DND-41 (cell line): ENCODE results near the gene REEP6.

Experiments
- ATAC-seq: fragments of 200-7000 bp; cut with Tn5 transposase; 3 replicates; pipeline ENCODE4 v1.9.1; 2021; ENCODE audit warnings: low read depth; ENCODE audit not compliant: insufficient read depth
- DNase-seq: peaks from one replicate; pipeline ENCODE4 v3.0.0-alpha.2; 2020
- H2AFZ ChIP-seq: 2 replicates; pipeline ENCODE4 v1.6.0; 2012; ENCODE audit warnings: low read depth, low read length
- H3K27ac ChIP-seq: 2 replicates; pipeline ENCODE4 v1.5.1; 2012; ENCODE audit warnings: low read length, inconsistent platforms
- H3K27me3 ChIP-seq: fragments of 200-600 bp; sonication (generic); 2 replicates; pipeline ENCODE4 v1.6.0; 2012; ENCODE audit warnings: low read length, mild to moderate bottlenecking, inconsistent platforms; ENCODE audit not compliant: insufficient read depth, poor library complexity
- H3K36me3 ChIP-seq: 2 replicates; pipeline ENCODE4 v1.5.1; 2012; ENCODE audit warnings: low read length, inconsistent platforms; ENCODE audit not compliant: insufficient read depth
- H3K4me1 ChIP-seq: 2 replicates; pipeline ENCODE4 v1.5.1; 2012; ENCODE audit warnings: mild to moderate bottlenecking, low read length; ENCODE audit not compliant: insufficient read depth
- H3K4me2 ChIP-seq: 2 replicates; pipeline ENCODE4 v1.6.0; 2012; ENCODE audit warnings: mild to moderate bottlenecking, moderate library complexity, low read length, inconsistent platforms; ENCODE audit not compliant: insufficient read depth
- H3K4me3 ChIP-seq, 2 experiments: fragments of 200-600 bp in 1 of 2; shearing (Covaris generic) in 1 of 2; 2 replicates each; pipeline ENCODE4 v1.5.1; 2012 to 2016; ENCODE audit warnings: inconsistent platforms in 2 of 2, low read length in 2 of 2, mild to moderate bottlenecking in 2 of 2, low read depth in 1 of 2, moderate library complexity in 1 of 2
- H3K79me2 ChIP-seq: 2 replicates; pipeline ENCODE4 v1.6.0; 2012; ENCODE audit warnings: low read length, inconsistent platforms; ENCODE audit not compliant: insufficient read depth
- H3K9ac ChIP-seq: 2 replicates; pipeline ENCODE4 v1.6.0; 2012; ENCODE audit warnings: low read depth, mild to moderate bottlenecking, inconsistent platforms, low read length, moderate library complexity
- H3K9me3 ChIP-seq: 2 replicates; pipeline ENCODE4 v1.5.1; 2012; ENCODE audit warnings: low read length, moderate library complexity, mild to moderate bottlenecking, inconsistent platforms; ENCODE audit not compliant: insufficient read depth, severe bottlenecking
- H4K20me1 ChIP-seq: 2 replicates; pipeline ENCODE4 v1.6.0; 2012; ENCODE audit warnings: low read length; ENCODE audit not compliant: insufficient read depth
- EZH2 ChIP-seq: IDR thresholded peaks from 3 replicates; pipeline ENCODE4 v1.6.1; 2012; ENCODE audit warnings: borderline replicate concordance, low read depth, mild to moderate bottlenecking, moderate library complexity, low read length, inconsistent platforms; ENCODE audit not compliant: severe bottlenecking
- TF ChIP-seq, protein P1 (sequence below): IDR thresholded peaks from 2 replicates; pipeline ENCODE4 v1.5.1; 2012; ENCODE audit warnings: borderline replicate concordance, low read length, moderate library complexity, mild to moderate bottlenecking; ENCODE audit not compliant: poor library complexity, severe bottlenecking; ENCODE audit errors: extremely low read depth

Gene REEP6

GRCh38 chr19:1460033-1460995 lies 30.7 kb upstream of the REEP6 start:
- Histone ChIP-seq H3K9me3 (no peaks in the 10 kb centered on the region), H2AFZ (no peak overlapping the region), H3K79me2 (no peaks in the 10 kb centered on the region), H3K4me1 (peaks cover 12% of the 10 kb centered on the region), H3K4me2 (no peak overlapping the region), H3K4me3 (no peak overlapping the region), H3K9ac (no peak overlapping the region), H3K36me3 (peaks cover 13% of the 10 kb centered on the region), H4K20me1 (peaks cover 28% of the 10 kb centered on the region), H3K27ac (no peak overlapping the region), H3K27me3 (no peaks in the 10 kb centered on the region)
- TF ChIP-seq, protein P1, sequence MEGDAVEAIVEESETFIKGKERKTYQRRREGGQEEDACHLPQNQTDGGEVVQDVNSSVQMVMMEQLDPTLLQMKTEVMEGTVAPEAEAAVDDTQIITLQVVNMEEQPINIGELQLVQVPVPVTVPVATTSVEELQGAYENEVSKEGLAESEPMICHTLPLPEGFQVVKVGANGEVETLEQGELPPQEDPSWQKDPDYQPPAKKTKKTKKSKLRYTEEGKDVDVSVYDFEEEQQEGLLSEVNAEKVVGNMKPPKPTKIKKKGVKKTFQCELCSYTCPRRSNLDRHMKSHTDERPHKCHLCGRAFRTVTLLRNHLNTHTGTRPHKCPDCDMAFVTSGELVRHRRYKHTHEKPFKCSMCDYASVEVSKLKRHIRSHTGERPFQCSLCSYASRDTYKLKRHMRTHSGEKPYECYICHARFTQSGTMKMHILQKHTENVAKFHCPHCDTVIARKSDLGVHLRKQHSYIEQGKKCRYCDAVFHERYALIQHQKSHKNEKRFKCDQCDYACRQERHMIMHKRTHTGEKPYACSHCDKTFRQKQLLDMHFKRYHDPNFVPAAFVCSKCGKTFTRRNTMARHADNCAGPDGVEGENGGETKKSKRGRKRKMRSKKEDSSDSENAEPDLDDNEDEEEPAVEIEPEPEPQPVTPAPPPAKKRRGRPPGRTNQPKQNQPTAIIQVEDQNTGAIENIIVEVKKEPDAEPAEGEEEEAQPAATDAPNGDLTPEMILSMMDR: no peak
- no peak for TF ChIP-seq EZH2
- ATAC-seq (no peak), DNase-seq (no peak)

DNA sequence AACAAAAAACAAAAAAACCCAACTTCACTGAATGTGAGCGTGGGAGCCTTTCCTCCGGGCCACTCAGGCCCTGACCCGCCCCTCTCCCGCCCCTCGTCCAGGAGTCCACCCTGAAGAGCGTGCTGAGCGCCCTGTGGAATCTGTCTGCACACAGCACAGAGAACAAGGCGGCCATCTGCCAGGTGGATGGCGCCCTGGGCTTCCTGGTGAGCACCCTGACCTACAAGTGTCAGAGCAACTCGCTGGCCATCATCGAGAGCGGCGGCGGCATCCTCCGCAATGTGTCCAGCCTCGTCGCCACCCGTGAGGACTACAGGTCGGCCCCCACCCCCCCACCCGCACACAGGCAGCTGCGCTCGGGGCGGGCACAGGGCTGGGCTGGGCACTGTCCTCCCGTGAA lies 29.1 kb upstream of the REEP6 start:
- Histone ChIP-seq H3K36me3 (peaks cover 13% of the 10 kb centered on the region), H3K4me2 (no peak overlapping the region), H3K27me3 (no peaks in the 10 kb centered on the region), H4K20me1 (peaks cover 27% of the 10 kb centered on the region), H3K9ac (no peak overlapping the region), H3K79me2 (no peaks in the 10 kb centered on the region), H3K4me3 (no peak overlapping the region), H2AFZ (no peak overlapping the region), H3K27ac (no peak overlapping the region), H3K4me1 (no peaks in the 10 kb centered on the region), H3K9me3 (no peaks in the 10 kb centered on the region)
- ATAC-seq (no peak), DNase-seq (no peak)
- TF ChIP-seq, protein P1: no peak
- TF ChIP-seq EZH2: no peak

- DNase-seq: no peak
- Histone ChIP-seq H3K27ac (no peak overlapping the region), H2AFZ (no peak overlapping the region), H3K4me3 (no peak overlapping the region), H3K27me3 (no peaks in the 10 kb centered on the region), H3K4me1 (peaks cover 4% of the 10 kb centered on the region), H4K20me1 (peaks cover 28% of the 10 kb centered on the region), H3K4me2 (no peak overlapping the region), H3K79me2 (no peaks in the 10 kb centered on the region), H3K36me3 (peaks cover 8% of the 10 kb centered on the region), H3K9ac (no peak overlapping the region), H3K9me3 (no peaks in the 10 kb centered on the region)
- TF ChIP-seq, protein P1: peak; percentile 15
- TF ChIP-seq EZH2: no peak
- no peak for ATAC-seq
Measured at GRCh38 chr19:1465191-1466016, 25.6 kb upstream of the REEP6 start.
